Measurements from ENCODE around the gene EXD3. TPM values are rescaled to one million over a fixed set of nuclear protein-coding genes. Genes with fewer than 3 reads are reported as not detected.
"Not testable (repeated sequence)": the region's sequence is repeated elsewhere in the genome, so short reads cannot be mapped to it uniquely, and the experiment has no call there.

EXD3 gene
- total and polyA plus RNA-seq, 2 experiments from 2014 or later = 32.3 to 72.1 TPM

DNA sequence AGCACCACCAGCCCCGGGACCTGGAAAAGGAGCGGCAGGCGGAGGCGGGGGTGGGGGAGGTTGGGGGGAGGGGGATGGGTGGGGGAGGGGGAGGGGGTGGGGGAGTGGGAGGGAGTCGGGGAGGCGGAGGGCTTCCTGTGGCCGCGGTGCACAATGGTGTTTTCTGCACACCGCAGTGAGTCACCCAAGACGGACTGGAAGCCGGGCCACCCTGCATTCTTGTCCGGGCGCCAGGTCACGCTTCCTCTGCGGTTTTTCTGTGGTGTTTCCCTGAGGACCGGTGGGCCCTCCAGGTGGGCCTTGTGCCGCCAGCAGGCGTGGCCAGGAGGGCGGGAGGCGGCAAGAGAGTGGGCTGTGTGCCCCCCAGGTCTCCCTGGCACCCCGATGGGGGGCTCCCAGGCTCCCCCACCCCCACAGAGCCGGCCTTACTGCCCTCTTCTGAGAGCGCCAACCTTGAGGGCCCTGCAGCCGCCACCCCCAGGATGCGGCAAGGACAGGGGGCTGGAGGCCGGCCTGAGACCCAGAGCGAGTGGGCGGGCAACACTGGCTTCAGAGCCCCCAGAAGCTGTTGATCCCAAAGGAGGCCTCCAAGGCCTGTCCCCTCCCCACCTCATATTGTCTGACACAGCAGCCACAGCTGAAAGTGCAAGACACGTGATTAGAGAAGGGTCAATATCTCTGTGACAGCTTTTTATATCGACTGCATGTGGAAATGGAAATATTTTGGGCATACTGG lies 11.1 kb downstream of the EXD3 start:
- Histone ChIP-seq H3K4me1 (ENCODE audit: low read depth) (peaks cover 4% of the 10 kb centered on the region), H3K36me3 (no peaks in the 10 kb centered on the region), H3K27ac (no peak overlapping the region), H3K9me3 (ENCODE audit: low read depth) (no peaks in the 10 kb centered on the region), H3K4me3 (no peak overlapping the region), H3K27me3 (no peaks in the 10 kb centered on the region)
- peak in 1 of 2 donors; percentile 95 for DNase-seq (ENCODE audit: low read depth in 1 of 2, low spot score in 1 of 2)
- TF ChIP-seq, protein P1, sequence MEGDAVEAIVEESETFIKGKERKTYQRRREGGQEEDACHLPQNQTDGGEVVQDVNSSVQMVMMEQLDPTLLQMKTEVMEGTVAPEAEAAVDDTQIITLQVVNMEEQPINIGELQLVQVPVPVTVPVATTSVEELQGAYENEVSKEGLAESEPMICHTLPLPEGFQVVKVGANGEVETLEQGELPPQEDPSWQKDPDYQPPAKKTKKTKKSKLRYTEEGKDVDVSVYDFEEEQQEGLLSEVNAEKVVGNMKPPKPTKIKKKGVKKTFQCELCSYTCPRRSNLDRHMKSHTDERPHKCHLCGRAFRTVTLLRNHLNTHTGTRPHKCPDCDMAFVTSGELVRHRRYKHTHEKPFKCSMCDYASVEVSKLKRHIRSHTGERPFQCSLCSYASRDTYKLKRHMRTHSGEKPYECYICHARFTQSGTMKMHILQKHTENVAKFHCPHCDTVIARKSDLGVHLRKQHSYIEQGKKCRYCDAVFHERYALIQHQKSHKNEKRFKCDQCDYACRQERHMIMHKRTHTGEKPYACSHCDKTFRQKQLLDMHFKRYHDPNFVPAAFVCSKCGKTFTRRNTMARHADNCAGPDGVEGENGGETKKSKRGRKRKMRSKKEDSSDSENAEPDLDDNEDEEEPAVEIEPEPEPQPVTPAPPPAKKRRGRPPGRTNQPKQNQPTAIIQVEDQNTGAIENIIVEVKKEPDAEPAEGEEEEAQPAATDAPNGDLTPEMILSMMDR (IDR thresholded peaks at IDR 0.05; ENCODE audit: low read depth, low read length) = no peak

- Histone ChIP-seq H3K36me3 (no peaks in the 10 kb centered on the region), H3K9me3 (ENCODE audit: low read depth) (no peaks in the 10 kb centered on the region), H3K27me3 (no peaks in the 10 kb centered on the region), H3K4me3 (no peak overlapping the region), H3K4me1 (ENCODE audit: low read depth) (peaks cover 4% of the 10 kb centered on the region), H3K27ac (no peak overlapping the region)
- peak in 1 of 2 donors; percentile 38 for DNase-seq (ENCODE audit: low read depth in 1 of 2, low spot score in 1 of 2)
- TF ChIP-seq, protein P1 (IDR thresholded peaks at IDR 0.05; ENCODE audit: low read depth, low read length) = no peak
Measured at GRCh38 chr9:137411260-137411644, 11.7 kb downstream of the EXD3 start.

DNA sequence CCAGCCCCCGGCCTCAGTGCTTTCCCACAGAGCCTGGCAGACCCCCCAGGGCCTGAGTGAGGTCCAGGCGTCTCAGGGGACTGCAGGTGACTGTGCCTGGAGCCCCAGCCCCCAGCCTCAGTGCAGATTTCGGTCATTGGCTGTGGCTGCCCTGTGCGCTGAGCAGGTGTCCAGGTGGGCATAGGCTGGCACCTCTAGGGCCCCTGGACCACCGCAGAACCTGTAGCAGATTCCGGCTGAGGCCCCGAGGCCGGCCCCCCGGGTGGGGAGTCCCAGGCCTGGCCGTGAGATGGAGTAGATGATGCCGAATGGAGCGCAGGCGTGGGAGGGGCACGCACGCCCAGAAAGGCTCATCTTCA lies 12.1 kb downstream of the EXD3 start:
- H3K4me1 ChIP-seq (ENCODE audit: low read depth) = peaks cover 4% of the 10 kb centered on the region
- no peaks in the 10 kb centered on the region for H3K36me3 ChIP-seq
- no peak for DNase-seq (ENCODE audit: low read depth in 1 of 2, low spot score in 1 of 2)
- H3K27ac ChIP-seq = no peak overlapping the region
- H3K27me3 ChIP-seq = no peaks in the 10 kb centered on the region
- TF ChIP-seq, protein P1 (IDR thresholded peaks at IDR 0.05; ENCODE audit: low read depth, low read length) = no peak
- H3K9me3 ChIP-seq (ENCODE audit: low read depth) = no peaks in the 10 kb centered on the region
- no peak overlapping the region for H3K4me3 ChIP-seq

DNA sequence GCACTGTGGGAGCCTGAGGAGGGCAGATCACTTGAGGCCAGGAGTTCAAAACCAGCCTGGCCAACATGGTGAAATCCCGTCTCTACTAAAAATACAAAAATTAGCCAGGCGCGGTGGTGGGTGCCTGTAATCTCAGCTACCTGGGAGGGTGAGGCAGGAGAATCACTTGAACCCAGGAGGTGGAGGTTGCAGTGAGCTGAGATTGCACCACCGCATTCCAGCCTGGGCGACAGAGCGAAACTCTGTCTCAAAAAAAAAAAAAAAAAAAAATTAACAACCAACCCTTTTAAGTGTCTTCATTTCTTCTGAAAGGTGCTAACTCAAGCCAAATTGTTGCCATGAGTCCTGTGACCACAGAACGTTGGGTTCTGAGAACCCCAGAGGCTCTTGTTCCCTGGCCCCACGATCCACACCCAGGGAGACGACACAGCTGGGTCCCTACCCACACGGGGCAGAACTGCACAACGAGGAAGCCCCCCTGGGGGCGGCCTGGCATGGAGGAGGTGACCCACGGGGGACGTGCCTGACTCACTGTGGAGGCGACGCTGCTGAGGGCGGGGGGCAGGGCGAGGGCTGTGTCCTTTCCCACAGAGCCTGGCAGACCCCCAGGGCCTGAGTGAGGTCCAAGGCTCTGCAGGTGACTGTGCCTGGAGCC lies 12.6 kb downstream of the EXD3 start:
- not testable (repeated sequence) for H3K4me1 ChIP-seq (ENCODE audit: low read depth); H3K36me3 ChIP-seq; H3K27ac ChIP-seq; H3K9me3 ChIP-seq (ENCODE audit: low read depth); H3K27me3 ChIP-seq; H3K4me3 ChIP-seq; DNase-seq (ENCODE audit: low read depth in 1 of 2, low spot score in 1 of 2)

- no peaks in the 10 kb centered on the region for H3K27me3 ChIP-seq
- no peaks in the 10 kb centered on the region for H3K9me3 ChIP-seq (ENCODE audit: low read depth)
- no peak for DNase-seq (ENCODE audit: low read depth in 1 of 2, low spot score in 1 of 2)
- H3K27ac ChIP-seq = no peak overlapping the region
- no peak overlapping the region for H3K4me3 ChIP-seq
- peaks cover 4% of the 10 kb centered on the region for H3K4me1 ChIP-seq (ENCODE audit: low read depth)
- H3K36me3 ChIP-seq = no peaks in the 10 kb centered on the region
- TF ChIP-seq, protein P1 (IDR thresholded peaks at IDR 0.05; ENCODE audit: low read depth, low read length) = no peak
Measured at GRCh38 chr9:137409515-137409914, 13.4 kb downstream of the EXD3 start.

- TF ChIP-seq, protein P1 (IDR thresholded peaks at IDR 0.05; ENCODE audit: low read depth, low read length) = no peak
- DNase-seq (ENCODE audit: low read depth in 1 of 2, low spot score in 1 of 2) = no peak
- Histone ChIP-seq H3K4me1 (ENCODE audit: low read depth) (peaks cover 4% of the 10 kb centered on the region), H3K36me3 (no peaks in the 10 kb centered on the region), H3K4me3 (no peak overlapping the region), H3K9me3 (ENCODE audit: low read depth) (no peaks in the 10 kb centered on the region), H3K27ac (no peak overlapping the region), H3K27me3 (no peaks in the 10 kb centered on the region)
Measured at GRCh38 chr9:137408651-137409405, 14.1 kb downstream of the EXD3 start.

Data from cardiac muscle cell (in vitro differentiated cells and primary cell).